Measurements from ENCODE around the gene MCF2L.

MCF2L gene

DNA sequence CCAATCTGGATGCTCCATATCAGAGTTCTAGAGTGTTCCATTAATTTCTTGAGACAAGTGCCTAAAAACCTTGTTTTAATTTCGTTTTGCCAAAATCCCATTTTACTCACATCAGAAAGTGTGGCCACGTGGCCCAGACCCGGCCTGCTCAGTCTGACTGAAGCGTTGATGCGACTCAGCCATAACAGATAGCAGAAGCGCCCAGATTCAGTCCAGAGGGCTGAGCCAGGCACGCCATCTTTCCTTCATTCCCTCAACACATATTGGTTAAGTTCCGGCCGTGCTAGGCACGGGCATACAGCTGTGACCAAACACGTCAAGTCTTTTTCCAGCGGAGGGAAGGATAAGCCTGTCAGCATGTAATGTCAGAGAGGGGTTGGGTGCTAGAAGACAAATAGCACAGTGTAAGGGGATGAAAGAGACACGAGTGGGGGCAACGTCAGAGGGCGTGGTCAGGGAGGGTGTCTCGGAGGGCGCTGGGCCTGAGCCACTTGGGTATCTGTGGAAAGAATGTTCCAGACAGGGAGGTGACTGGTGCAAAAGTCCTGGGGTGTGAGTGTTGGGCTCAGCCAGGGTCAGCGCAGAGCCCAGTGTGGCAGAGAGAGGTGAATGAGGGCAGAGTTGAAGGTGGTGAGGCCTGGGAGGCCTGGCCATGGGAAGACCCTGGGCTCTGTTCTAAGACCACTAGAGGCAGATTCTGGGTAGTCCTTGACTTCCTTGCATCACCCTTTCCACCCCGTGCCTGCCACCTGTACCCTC, 156.7 kb downstream of the MCF2L start:
- no peak for DNase-seq (ENCODE audit: low read depth)

DNA sequence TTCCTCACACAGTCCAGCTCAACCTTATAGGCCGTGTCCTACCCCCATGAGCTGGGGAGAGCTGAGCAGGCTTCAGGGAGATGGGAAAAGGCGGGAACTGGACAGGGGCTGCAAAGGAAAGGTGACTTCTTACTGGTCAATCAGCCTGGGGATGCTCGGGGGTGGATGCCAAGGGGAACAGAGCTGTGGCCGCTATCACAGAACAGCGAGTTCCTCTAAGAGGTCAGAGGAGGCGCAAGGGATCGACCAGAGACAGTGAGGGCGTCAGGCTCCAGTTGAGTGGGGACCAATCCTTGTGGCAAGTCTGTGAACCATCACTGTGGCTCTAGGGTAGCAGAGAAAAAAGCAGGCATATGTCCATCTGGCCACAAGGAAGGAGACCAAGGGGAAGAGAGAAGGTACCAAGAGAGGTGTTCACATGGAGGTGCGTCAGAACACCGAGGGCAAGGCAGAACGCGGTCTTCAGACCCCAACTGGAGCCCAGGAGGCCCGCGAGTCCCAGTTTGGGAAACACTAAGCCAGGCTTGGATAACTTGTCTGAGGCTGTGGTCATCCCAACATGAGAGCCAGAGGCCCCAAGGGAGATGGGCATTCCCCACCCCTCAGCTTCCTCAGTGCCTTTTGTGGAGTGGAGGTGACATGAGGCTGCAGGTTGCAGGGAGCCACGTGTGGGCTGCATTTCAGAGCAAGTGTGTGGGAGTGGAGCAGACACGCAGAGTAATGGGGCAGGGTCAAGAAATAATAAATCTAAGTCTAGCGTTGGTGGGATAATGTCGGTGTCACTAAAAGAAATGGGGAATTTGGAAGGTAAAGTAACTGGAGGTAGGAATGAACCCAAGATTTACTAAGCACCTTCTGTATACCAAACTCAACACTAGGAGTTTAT, 157.5 kb downstream of the MCF2L start:
- DNase-seq (ENCODE audit: low read depth) = no peak

DNA sequence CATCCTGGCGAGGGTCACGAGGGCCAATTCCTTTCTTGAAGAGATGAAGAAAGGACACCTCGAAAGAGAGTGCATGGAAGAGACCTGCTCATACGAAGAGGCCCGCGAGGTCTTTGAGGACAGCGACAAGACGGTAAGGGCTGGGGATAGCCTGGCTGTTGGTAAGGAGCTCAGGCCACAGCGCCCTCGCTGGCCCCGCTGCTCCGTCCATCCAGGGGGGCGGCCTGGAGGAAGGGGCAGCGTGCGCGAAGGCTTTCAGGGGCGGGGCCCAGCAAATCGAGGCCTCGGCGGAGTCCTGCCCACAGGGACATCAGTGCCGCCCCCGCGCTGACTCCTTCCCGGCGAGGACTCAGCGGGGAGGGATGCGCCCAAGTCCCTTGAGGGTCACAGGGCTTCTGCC, 160.5 kb downstream of the MCF2L start:
- no peak for DNase-seq (ENCODE audit: low read depth)

DNA sequence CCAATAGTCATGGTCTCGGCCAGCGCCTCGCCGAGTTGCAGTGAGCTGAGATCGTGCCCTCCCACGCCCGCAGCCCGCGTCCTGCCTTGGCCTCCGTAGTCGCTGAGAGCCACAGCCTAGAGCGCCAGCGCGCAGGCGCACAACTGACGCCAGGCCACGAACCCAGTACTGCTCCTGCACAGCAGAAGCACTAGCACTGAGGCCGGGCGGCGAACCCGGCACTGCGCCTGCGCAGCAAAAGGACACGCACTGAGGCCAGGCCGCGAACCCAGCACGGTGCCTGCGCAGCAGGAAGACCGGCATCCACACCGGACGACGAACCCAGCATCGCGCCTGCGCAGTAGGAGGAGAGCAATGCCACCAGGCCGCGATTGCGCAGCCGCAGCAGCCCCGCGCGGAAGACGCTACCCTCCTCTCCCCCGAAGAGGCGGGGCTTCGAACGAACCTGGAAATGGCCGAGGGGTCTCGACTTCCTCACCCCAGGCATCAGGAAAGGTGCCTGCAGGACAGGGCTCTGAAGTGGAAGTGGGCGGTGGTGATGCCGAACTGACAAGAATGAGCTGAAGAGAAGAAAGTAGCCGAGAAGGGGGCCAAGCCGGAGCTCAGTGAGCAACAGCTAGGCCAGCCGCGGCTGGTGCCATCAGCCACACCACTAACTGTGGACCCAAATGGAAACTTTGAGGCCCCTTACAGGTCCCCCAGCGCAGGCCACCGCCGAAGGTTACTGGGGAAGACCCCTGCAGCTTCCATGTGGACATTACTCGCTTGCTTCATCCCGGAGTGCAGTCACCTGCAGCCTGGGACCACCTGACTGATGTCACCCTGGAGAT, 161.1 kb downstream of the MCF2L start:
- no peak for DNase-seq (ENCODE audit: low read depth)

DNA sequence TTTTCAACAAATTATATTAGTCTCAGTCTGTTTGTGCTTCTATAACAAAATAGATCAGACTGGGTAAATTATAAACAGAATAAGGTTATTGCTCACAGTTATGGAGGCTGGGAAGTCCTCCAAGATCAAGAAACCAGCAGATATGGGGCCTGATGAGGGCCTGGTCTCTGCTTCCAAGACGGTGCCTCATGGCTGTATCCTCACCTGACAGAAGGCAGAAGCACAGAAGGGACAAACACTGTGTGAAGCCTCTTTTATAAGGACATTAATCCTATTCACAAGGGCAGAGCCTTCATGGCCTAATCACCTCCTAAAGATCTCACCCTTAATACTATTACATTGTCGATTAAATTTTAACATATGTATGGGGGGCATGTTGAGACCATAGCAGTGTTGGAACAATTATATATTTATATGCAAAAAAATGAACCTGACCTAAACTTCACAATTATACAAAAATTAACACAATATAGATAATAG, 166.3 kb downstream of the MCF2L start:
- DNase-seq (ENCODE audit: low read depth) = no peak

DNA sequence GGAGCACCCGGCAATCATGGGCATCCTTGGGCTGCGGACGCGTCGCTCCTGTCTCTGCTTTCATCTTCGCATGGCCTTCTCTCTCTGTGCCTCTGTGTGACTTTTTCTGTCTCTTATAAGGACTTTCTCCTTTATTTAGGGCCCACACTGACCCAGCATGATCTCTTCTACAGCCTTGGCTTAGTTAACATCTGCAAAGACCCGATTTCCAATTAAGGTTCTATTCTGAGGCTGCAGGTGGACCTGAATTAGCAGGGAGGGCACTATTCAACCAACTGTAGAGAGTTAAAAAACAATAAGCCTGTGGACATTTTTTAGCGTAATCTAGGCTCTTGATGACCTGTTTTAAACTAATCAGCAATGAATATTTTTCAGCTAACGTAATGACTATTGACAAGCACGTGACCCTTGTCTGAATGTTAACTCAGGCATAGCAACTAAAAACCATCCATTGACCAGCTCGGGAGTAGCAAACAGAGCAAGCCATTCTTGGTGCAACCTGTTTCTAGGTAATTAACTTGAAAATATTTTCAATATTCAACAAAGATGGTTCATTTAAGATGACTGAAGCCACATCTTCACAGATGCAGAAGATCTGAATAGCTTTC, 168.8 kb downstream of the MCF2L start:
- no peak for DNase-seq (ENCODE audit: low read depth)

DNA sequence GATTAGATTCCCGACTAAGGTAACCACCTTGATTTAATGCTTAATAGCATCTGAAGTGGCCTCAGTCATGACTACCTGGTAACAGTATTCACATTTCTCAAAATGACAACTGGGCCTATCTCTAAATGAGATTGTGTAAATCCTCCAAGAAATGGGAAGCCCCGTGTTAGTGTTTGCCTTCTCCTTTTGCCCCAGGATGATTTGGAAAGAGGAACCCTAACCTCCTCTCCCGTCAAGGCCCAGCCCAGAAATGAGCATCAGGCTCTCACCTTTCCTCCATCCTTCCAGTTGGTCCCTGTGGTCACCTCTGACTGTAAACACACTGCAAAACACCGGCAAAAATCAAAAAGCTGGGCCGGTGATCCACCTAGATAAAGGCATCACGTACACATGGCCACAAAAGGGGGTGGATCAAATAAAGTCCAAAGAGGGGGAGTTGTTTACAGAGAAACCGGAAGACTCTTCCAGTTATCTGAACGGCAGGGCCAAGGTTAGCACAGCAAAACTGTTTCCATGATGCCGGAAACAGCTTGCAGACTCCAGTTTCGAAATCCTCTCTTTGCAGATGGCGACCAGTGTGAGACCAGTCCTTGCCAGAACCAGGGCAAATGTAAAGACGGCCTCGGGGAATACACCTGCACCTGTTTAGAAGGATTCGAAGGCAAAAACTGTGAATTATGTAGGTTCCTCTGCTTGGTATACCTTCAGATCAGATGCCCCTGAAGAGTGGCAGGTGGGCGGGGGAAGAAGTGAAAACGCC, 170.0 kb downstream of the MCF2L start:
- DNase-seq (ENCODE audit: low read depth) = no peak

DNA sequence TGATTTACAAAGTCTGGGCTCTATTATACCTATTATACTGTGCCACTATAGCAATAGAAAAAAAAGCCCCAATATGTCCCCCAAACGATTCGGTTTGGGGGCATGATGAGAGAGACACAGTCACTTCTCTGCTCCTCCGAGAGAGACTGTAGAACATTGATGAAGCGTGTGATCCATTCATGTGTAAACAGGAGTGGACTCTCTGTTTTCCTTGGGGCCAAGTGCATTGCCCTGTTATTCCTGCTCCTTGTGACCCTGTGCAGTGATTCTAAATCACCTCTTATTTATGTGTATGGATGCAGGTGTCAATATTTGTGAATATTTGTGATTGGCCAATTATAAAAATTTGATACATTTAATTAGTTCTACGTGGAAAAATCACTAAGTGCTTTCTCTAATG, 170.6 kb downstream of the MCF2L start:
- no peak for DNase-seq (ENCODE audit: low read depth)

DNA sequence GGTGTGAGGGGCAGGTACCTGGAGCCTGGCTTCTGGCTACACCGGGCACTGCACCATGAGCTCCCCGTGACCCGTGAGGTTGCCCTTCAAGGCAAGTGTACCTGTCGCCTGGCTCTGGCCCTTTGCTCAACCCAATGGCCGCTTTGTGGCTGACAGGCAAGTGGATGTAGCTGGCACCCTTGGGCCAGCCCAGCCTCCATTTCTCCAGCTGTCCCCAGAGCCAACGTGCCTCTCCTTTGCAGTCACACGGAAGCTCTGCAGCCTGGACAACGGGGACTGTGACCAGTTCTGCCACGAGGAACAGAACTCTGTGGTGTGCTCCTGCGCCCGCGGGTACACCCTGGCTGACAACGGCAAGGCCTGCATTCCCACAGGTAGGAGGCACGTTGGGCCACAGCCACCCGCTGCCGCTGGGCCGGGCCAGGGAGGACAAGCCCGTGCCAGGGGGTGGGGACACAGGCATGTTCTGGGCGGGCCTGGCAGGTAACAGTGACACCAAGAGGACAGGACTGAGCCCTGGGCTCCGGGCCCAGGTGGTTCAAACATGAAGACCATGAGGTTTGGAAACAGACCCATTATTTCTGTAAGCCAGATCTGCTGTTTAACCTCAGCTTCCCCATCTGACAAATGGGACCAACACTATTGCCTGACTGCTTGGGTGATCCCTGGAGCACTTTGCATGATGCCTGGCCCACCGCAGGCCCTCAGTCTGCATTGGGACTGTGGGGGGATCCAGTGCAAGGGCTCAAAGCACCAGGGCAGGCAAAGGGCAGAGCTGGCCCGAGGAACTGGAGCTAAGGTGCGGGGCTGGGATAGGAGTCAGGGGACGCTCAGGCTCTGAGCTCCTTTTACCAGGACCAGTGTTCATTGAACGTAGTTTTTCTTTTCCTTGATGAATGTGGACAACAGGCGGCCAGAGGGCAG, 171.9 kb downstream of the MCF2L start:
- no peak for DNase-seq (ENCODE audit: low read depth)

DNA sequence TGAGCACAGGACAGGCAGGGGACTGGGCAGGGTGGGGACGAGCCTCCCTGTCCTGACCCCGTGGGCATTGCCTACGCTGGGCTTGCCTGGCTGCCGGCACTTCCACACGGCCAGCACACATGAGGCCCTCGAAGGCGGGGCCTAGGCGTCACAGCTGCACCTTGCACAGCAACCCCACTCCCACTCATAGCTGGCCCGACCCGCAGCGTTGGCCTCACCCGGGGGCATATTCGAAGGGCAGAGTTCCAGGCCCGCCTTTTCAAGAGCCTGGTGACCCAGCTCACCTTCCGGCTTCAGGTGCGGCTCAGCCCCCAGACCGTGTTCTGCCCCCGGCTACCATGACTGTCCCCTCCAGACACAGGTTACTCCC, 172.6 kb downstream of the MCF2L start:
- no peak for DNase-seq (ENCODE audit: low read depth)

DNA sequence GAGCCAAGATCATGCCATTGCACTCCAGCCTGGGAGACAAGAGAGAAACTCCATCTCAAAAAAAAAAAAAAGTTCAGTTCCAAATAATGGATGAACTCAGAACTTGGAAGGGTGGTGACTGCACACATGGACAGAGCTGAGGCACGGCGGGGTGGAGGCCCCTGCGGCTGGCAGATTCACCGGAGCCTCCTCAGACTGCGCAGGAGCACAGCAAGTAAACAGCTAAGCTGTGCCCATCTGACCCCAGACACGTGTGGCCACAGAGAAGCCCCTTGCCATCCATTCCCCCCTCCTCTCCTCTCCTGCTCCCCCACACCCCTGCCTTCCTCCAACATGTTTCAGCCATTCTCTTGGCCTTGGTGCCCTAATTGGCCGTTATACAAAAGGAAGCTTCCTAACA, 173.9 kb downstream of the MCF2L start:
- DNase-seq (ENCODE audit: low read depth) = no peak

DNA sequence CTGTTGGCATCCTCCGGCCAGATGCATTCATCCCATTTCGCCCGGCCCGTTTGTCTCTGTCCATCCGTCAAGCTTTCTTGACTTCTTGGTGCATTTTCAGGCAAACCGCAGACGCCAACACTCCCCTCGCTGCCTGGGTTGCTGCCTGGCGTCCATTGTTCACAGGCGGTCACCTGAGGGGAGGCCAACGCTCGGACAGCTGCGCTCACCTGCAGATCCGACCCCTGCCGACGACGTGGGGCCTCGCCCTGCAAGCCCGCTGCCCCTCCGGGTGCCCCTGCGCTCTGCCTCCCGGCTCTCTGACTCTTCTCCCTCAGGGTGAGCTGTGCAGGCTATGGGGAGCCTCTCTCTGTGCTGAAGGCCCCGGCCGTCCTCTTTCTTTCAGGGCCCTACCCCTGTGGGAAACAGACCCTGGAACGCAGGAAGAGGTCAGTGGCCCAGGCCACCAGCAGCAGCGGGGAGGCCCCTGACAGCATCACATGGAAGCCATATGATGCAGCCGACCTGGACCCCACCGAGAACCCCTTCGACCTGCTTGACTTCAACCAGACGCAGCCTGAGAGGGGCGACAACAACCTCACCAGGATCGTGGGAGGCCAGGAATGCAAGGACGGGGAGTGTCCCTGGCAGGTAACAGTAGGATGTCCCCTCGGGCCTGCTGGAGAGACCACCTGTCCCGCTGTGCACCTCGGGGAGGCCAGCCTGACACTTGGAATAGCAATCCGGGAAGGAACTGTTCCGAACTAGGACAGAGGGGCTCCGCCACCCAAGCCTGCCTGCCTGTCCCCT, 174.6 kb downstream of the MCF2L start:
- no peak for DNase-seq (ENCODE audit: low read depth)

DNA sequence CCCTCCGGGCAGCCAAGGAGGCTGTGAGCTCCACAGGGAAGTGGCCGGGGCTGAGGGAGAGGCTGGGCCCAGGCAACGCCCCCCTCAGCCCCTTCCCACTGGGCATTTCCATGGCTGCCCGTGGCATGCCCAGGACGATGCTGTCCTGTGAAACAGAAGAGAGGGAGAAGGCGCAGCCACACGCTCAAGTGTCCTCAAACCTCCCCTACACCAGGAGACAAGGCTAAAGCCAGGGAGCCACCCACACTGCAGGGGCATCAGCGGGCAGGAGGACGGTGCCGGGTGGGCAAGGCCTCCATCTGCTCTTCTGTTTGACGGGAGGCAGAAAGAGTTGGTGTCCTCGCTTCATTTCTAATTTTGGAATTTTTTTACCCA, 175.2 kb downstream of the MCF2L start:
- DNase-seq (ENCODE audit: low read depth) = no peak

DNA sequence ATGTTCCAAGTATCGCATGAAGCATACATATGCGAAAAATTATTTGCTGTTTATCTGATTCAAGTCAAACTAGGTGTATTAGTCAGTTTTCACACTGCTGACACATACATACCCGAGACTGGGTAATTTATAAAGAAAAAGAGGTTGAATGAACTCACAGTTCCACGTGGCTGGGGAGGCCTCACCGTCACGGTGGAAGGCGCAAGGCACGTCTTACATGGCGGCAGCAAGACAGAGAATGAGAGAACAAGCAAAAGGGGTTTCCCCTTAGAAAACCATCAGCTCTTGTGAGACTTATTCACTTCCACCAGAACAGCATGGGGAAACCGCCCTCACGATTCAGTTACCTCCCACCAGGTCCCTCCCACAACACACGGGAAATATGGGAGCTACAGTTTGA, 176.5 kb downstream of the MCF2L start:
- no peak for DNase-seq (ENCODE audit: low read depth)

DNA sequence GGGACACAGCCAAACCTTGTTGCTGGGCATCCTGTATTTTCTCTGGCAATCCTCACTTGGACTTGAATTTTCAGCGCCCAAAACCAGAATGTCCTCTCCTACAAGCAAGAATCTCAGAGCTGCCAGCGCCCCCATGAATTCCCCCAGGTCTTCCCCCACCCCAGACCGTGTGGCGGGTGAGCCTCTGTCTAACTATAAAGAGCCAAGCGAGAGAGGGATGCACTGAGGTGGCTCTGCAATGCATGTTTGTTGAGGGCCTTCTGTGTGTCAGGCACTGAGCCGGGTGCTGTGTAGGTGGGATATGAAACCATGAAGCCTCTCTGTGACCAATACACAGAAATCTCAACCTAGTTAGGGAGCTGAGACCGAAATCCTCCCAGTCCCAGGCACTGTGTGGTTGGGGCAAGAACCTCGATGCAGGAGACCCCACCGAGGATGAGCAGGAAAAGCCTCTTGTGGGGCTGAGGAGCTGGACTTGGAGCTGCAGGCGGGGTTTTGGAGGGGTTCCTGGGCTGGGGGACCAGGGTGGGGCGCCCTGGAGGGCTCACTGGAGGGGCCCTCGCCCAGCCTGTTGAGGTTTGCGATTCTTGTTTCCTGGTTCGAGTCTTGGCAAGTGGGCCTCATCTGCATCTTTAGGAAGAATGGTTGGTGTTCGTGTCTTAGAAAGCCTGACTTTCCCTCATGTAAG, 177.0 kb downstream of the MCF2L start:
- no peak for DNase-seq (ENCODE audit: low read depth)

DNA sequence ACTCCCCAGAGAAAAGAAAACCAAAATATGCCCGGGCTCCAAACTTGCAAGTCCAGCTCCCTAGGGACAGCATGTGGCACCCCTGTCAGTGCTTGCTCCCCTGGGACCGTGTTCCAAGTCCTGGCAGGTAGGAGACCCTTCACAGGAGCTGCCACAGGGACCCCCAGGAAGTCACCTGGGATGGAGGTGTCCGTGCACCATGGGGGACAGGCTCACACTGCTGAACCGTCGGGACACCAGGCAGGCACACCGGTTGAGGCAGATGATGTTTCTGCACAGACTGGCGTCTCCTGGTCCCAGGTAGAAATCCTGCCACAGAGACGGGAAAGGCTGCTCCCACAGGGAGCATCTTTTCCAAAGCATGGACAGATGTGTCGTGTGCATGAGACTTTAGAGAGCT, 177.7 kb downstream of the MCF2L start:
- DNase-seq (ENCODE audit: low read depth) = no peak

DNA sequence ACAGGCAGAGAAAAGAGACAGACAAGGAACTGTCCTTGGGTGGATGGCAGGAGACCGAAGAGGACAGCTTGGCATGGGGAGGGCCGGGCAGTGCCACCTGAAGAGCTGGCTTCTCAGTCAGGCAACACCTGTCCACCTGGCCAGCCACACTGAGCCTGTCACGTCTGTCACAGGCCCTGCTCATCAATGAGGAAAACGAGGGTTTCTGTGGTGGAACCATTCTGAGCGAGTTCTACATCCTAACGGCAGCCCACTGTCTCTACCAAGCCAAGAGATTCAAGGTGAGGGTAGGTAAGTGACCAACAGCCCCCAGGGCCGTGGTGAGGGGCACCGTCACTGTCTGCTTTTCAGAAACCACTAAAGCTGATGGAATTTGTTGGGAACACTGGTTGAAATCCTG, 178.2 kb downstream of the MCF2L start:
- DNase-seq (ENCODE audit: low read depth) = no peak

DNA sequence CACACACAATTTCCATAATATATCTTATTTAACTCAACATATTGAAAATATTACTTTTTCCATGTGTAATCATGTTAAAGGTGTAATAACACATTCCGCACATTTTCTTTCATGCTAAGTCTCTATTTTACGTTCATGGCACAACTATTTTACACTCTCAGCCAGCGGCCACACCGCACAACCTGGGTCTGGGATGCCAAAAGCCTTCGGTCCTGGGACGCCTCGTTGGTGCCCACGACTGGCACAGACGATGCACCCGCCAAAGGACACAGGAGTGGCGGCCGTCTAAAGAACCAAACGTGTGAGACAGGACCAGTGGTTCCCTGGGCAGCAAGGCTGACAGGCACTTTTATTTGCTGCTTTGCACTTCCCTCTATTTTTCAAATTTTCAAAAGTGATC, 179.4 kb downstream of the MCF2L start:
- no peak for DNase-seq (ENCODE audit: low read depth)
